SW480 (cell line): Measurements from ENCODE around the gene SUPT4H1.

Experiments used
- DNase-seq: peaks from one replicate; pipeline ENCODE4 v3.0.0-alpha.2; 2016; ENCODE audit warnings: low spot score

Gene SUPT4H1

DNA sequence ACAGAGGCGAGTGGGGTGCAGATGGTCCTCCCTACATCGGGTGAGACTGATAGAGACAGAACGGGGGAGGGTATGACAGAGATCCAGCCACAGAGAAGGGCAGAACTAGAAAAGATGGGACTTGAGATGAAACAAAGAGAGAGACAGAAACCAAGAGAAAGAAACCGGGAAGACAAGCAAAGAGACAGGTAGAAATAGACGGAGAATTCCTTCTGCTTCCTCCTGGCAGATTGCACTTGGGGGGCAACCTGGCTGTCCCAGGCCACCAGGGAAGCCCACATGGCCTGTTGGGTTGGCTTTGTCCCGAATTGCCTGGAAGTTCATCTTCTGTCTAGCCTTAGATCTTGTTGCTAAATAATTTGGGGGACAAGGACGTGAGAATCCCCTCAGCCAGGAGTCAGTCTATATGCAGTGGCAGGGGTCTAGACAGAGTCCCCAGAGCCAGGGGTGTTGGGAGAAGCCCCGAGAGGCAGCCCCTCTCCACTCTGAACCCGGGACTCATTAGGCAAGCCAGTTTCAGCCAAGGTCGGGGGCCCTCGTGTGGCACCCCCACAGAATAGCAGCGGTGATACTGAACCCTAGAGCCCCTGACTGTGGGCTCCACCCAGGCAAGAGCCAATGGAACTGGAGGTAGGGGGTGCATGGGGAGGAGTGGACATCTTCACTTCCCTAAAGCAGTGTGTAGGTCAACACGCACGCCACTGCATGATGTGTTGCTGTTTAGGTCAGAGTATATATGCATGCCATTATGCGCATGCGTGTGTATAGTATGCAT is 22.8 kb downstream of the SUPT4H1 start:
- DNase-seq, result no peak

DNA sequence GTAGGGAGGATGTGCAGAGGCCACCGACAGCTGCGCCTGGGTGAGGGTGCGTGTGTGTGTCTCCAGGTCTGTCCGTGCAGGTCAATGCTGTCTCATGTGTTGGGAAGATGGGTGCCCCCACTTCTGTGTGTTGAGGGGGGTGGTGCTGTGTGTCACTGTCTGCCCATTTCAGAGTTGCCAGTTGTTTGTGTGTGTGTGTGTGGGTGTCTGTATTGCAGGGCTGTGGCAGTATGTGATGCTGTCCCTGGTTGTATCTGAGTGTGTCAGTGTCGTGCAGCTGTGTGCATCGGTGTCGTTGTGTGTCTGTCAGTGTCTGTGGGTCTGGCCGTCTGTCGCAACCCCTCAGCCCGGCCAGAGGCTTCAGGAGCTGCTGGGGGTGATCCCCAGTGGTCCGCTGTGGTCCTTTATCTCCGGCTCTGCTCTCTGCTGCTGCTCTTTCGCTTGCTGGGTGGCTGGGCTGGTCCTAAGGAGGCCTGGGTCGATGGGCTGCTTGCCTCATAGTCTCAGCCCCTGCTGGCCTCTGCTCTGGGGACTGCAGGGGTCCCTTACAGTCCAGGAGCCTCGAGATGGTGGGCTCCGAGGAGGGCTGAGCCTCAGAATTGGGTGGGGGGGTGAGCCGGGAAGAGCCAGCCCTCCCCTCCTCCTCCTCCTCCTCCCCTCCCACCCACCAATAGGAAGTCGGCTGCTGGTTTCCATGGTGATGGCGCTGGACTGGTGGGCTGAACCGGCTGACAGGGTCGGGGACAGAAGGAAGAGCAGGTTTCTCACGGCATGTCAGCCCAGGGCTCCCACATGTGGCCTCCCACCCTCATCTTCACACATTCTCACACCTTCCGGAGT is 23.6 kb downstream of the SUPT4H1 start, which contains the start of gene TSPOAP1:
TSS of gene TSPOAP1 (minus strand) at position 601 of the 840 bp plus-strand sequence. CDS start 875 bp downstream, outside the sequence.
- no peak for DNase-seq

DNA sequence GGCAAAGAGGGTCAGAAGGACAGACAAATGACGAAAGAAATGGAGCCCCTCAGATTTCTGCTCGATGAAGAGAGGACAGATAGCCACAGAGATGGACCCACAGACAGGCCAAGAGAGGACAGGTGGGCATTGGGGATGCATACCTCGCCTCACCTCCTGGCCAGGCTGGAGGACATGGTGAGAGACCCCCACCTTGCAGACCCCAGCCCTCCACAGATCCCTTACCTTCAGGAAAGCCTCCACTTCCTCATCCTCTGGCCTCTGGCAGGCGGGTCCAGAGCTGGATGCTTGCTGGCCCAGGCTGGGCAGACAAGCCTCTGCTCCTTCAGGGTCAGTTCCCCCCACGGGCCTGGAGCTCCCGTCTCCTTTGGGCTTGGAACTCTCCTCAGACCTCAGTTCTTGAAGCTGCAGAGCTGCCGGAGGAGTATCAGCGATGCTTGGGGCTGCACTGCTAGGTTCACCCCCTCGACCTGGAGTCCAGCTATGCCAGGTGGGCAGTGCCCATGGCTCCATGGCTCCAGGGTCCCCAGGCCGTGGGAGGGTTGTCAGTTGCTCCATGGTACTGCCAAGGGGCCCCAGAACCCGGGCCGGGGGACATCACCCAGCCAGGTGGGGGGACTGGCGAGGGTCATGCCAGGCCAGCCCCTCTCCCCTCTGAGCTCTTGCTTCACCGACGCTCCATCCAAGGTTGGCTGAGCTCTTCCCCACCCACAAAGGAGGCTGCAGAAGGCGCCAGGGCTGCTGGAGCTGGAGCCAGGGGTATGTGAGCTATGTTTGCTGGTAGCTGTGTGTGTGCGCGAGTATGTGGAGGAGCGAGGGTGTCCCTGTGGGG is 24.4 kb downstream of the SUPT4H1 start:
- no peak for DNase-seq

DNA sequence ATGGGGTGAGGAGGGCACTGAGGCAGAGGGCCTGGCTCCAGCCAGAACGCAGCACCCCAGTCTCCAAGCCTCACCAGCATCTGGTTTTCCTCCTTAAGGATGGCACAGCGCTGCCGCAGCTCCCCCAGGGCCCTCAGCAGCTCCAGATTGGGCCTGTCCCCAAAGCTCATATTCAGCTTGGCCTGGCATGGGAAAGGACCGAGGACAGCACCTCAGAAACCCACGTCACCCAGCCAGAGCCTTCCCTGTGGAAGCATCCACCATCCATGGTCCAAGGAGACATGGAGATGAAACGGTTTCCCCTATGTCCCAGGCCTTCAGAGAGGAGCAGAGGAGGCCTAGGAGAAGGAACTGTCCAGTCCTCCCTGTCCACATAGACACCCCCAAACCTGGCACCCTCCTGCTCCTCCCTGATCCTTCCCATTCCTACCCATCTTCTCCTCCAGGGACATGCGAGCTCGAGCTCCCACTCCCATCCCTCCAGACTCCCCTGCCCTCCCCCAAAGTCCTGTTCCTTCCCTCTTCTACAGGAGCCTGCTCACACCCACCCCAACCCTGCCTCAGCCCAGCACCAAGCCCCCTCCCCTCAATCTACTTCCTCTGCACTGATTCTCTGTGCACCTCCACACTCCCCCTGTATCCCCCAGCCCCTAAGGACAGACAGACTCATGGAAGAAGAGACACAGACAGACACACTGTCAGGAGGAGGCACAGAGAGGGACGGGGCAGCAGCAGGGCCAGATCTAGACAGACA is 25.2 kb downstream of the SUPT4H1 start:
- DNase-seq, result no peak

DNA sequence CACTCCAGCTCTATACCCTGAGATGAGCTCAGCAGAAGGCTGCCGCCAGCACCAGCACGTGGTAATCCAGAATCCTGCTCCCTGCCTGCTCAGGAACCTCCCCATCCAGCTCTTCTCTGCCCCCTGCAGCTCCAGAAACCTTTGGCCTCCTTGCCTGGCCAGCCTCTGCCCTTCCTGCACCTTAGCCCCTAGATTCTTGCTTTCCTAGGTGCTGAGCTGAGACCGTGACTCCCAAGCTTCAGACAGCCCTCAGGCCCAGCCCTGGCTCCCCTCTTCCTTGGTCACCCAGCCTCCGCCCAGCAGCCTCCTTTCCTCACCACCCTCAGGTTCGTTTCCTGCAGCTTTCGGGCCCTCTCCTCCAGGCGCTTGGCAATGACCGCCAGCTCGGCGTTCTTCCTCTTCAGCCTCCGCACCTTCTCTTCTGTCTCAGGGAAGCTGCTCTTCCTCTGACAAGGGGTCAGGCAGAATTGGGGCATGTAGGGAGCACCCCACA is 26.0 kb downstream of the SUPT4H1 start:
- DNase-seq, result no peak

DNA sequence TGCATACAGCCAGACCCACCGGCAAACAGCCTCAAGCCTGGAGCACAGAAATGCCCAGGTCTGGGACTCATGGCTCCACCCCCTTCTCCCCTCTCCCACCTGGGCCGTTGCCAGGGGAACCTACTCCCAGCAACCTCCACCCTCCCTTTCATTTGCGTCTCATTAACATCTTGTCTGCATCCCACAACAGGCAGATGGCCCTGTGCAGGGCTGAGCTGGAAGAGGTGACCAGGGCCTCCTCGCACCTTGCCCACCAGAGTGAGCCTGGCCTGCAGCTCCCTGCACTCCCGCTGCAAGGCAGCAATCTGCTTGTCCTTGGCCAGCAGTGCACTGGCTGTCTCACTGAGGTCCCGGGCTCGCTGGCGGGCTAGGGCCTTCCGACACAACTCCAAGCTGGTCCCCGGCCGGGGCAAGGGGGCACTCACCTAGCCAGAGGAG is 26.7 kb downstream of the SUPT4H1 start:
- no peak for DNase-seq

DNA sequence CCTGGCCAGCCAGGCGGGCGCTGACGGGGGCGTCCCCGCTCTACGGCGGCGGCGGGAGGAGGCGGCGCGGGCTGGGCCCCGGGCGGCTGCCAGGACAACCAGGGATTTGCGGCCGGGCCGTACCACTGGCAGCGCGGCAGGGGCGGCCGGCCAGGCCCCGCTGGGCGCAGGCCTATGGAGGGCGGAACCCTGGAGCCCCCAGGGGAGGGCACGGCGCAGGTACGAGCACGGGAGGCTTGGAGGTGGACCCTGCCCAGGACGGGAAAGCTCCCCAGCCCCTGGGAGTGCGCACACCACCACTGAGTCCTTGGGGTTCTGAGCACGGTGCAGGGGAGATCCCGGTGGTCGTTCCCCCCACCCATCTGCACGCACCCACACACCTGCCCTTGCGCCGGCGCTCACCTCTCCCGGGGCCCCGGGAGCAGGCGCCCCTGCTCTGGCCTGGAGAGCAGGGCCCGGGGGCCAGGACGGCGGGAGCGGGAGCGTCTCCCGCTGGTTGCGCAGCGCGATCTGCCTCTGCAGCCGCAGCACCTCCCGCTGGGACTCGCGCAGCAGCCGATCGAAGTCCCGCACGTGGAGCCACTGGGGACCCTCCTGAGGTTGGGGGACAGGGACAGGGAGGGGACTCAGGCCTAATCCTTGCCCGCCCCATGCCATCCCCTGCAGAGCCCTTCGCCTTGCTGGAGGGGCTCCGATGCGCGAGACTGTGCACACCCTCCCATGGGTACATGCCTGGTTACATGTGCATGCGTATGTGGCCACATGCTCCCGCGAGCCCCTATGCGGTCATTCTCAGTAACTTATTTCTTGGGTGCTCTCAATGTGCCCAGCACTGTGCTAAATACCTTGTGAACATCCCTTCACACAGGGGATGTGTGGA is 27.4 kb downstream of the SUPT4H1 start:
- peak; percentile 42 for DNase-seq

DNA sequence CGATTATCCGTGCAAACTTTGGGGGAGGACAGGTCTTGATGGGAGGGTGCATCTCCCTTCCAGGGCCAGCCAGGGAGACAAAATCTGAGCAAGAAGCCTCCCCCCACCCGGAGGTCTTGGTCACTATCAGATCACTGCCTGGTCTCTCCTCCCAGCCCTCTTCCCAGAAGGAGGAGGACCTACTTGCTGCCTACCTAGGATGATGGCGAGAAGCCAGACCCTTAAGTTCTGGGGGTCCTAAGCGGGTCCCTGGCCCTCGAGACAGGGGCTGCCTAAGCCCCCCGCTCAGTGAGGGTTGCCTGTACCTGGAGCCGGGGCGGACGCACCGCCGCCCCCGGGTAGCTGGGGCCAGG is 28.0 kb downstream of the SUPT4H1 start:
- DNase-seq, result no peak

DNA sequence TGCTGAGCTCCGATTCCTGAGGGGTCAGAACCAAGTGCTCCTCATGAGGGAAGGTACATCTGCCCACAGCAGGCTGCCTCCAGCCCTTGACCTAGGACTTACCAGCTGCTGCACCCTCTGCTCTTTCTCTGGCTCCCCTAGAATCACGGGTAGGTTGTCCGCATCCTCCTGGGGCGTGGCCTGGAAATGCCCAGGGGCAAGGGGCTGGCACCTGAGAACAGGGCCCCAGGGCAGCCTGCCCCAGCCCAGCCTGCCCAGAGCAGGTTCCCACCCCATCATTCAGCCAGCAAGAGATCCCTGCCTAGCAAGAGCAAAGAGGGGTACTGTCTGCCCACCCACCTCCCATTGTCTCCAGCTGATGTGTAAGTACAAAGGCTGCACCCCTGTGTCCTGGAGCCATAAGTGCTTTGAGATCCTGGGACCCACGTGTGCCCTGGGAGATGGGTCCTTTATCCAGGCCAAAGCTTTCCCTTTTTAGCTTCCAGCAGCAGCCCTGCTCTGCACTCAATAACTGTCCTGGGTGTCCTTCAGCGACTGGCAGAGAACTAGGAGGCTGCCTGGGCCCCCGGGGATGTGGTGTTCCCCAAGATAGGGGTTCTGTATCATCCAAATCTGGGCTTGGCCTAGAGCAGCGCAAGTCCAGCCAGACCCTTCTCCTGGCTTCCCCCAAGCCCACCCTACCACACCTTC is 28.5 kb downstream of the SUPT4H1 start:
- no peak for DNase-seq

DNA sequence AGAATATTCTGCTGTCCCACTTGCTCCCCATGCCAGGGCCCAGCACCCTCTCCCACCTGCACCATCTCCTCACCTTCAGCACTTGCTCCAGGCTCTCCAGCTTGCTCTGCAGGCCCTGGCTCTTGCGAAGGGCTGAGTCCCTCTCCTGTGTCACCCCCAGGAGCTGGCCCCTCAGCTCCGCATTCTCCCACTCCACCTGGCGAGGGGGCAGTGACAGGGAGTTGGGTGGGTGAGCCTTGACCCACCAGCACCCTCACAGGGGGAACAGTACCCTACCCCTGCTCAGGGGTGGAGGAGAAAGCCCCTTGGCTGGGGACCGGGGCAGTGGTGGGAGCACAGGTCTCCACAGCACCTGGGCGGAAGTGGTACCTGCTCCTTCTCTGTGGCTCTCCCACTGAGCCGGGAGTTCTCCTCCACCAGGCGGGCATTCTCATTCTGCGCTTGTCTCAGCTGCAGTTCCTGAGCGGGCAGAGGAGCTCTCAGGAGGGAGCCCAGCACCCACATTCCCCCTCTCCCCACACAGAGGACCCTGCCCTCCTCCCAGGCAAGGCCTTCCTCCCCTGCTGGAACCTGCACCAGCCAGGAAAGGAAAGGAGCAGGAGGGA is 29.3 kb downstream of the SUPT4H1 start:
- no peak for DNase-seq

DNA sequence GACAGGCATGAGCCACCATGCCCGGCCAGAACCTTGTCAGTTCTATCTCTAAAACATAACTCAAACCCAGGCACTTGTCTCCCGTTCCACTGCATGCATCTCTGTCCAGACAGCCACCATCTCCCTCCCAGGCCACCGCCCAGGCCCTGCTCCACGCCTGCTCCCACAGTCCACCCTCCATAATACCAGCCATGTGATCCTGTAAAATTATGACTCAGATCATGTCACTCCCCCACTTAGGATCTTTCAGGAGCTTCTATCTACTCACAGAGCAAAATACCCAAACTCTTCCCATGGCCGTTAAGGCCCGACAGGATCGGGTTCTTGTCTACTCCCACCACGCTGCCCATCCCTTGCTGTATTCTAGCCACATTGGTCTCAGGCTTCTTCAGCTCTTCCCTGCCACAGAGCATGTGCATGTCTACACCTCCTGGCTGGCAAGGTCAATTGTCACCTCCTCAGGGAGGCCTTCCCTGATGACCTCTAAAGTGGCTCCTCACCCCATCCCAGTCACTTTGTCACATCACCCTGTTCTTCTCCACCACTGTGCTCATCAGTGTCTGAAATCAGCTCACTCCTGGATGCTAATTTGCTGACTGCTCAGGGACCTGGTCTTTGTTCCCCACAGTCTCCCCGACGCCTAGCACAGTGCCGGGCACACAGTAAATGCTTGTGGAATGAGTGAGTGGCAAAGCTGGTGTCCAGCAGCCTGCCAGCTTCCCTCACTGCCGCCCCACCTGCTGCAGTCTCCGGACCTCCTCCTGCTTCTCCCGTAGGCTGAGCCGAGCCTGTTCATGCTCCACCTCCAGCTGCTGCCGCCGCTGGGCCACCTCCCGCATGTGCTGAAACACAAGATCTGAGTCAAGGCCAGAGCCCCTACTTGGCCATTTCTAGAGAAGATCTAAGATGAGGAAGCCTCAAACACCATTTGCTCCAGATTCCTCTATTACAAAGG is 30.2 kb downstream of the SUPT4H1 start:
- DNase-seq, result no peak

DNA sequence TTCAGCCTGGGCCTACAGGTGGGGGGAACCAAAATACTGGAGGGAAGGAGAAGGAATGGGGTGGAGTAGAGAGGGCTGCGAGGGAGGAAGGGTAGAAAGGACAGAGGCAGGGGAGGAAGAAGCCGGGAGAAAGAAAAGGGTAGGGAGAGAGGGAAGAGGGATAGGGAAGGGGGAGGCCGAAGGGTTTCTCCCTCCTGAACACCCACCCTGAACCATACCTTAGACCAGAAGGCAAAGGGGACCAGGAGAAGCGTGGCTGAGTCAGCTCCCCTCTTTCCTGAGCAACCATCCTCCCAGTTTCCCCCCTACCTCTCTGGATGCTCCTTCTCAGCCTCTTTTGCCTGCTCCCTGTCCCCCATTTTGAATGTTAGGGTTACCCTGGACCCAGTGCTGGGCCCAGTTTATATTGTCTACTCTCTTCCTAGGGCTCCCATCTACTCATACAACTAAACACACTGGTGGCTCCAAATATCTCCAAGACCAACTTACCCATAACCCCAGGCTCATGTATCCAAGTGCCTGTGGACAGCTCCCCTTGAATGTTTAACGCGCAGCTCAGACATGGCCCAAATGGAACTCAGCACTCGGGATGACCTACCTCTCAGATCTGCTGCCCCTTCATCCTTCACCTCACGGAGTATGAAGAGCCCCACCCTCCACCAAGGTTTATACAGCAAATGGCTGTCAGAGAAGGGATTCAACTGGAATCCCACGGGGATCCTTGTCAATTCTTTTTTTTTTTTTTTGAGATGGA is 31.3 kb downstream of the SUPT4H1 start:
- DNase-seq, result no peak

DNA sequence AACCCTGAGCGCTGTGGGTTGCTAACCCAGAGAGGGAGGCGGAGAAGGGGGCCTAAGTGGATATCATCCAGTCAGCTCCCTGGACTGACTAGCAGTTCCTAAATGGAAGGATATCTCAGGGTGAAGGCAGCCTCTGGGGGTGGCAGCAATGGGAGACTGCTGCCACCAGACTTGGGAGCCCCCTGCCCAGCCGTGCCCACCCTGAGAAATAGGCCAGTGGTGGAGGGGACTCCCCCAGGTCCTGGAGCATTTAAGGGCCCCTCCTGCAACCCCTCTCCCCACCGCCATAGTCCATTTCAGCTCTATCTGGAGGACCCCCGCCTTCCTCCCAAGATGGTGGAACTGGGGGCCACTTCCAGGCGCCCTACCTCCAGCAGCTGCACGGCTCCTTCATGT is 31.8 kb downstream of the SUPT4H1 start:
- DNase-seq, result no peak

DNA sequence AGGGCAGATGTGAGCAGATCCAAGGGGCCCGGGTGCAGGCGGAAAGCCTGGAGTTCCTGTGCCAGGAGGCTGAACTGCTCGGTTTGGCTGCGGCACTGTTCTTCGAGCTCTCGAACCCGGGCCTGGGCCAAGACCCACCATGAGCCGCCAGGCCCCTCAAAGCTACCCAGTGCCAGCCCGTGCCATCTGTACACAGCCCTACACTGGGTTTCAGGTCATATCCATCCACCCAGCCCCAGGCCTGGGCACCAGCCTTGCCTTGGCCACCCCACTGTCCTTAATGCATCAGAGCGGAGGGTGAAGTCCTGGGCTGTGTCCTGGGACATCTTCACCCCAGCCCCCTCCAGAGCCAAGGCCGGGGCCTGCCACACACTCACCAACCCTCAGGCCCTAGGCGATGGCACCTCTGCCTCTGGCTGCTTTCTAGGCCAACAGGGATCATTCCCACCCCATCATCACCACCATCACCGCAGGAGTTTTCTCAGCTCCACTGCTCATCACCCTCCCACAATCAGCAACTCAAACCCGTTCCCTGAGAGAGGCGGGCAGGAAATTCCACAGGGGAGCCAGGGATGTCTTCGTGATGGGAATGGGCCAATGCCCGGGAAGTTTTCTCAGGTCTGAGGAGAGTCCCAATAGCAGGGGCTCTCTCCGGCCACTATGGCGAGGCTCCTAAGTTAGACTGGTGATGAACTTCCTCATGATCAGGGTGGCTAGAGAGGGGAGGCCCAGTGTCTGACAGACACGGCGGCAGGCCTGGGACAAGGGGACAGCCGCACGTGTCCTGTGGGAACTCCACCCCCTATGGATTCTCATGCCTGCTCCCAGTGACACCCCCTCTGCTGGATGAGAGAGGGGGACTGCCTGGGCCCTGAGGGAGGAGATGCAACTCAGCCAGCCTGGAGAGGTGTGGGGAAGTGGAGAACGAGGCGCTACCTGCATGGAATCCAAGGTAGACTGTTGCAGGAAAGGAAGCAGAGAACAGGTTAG is 32.5 kb downstream of the SUPT4H1 start:
- DNase-seq, result no peak

DNA sequence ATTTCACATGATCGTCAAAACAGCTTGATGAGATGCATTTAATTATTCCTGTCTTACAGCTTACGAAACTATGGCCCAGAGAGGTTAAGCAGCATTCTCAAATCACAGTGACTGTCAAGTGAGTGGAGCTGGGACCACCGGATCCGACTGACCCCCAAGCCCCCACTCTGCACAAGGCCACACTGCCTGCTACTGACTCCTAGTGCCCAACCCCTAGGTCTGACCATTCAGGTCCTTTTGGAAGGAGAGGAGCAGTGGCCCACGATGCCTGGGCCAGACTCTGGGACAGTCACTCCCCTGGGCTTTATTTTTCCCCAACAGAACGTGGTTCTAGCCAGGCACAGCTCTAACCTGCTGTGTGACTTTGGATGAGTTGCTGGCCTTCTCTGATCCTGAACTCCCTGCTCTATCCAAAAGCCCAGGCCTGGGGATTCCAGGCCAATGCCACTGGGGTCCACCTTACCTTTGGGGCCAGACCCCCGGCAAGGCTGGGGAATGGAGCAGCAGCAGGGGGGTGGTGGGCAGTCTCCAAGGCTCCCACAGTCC is 33.3 kb downstream of the SUPT4H1 start:
- no peak for DNase-seq

DNA sequence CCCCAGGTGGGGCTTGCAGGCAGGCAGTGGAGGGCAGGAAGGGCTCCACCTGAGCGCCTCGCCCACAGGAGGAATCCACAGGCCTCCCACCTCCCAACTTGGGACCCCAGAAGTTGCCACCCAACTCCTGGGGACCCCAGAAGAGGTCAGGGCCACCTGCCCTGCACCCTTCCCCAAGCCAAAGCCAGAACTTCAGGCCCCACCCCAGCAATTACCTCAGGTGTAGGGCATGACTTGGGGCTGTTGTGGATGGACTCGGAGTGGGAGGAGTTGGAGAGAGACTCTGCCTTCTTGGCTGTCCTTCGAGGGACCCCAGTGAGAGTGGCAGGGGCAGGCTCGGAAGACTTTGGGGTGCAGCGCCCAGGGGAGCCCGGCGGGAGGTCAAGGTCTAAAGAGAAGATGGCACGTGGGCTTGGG is 33.9 kb downstream of the SUPT4H1 start:
- DNase-seq, result no peak
